Left ventricle myocardium superior (tissue), 1 donor: ENCODE measurements around the gene GAK. TPM values are rescaled to one million over a fixed set of nuclear protein-coding genes. Genes with fewer than 3 reads are reported as not detected.

Source experiments
- ATAC-seq: fragments of 200-7000 bp; cut with Tn5 transposase; one replicate; pipeline ENCODE4 v1.9.1; 2020; ENCODE audit warnings: mild to moderate bottlenecking, moderate library complexity
- DNase-seq: peaks from one replicate; pipeline ENCODE4 v3.0.0-alpha.2; 2020
- intact Hi-C: fragments of 100-400 bp; cut with micrococcal nuclease; formaldehyde crosslinking; loops from one replicate; pipeline ENCODE4 v1.11.0; 2022
- total RNA-seq: library from RNA; stranded (reverse); fragmentation: NEBNext Ultra II Directional; extraction: Animal tissue kit (Norgen Biotek cat#: 25700); gene quantifications from one replicate; pipeline ENCODE4 v1.2.1, GENCODE V29; 2021
- donor health status: DM: no; HTN: yes; CAD: no; lungs with severe emphysema.

The GAK gene
- total RNA-seq, 1 donor from 2014 or later = 29.7 TPM

- ATAC-seq (no peak), DNase-seq (no peak)
- intact Hi-C loops = no loop called here
These were observed 51.3 kb downstream of the GAK start for GRCh38 chr4:880684-881405.

GRCh38 chr4:879729-880077, 52.4 kb downstream of the GAK start:
- ATAC-seq (no peak), DNase-seq (no peak)
- intact Hi-C loops = no loop called here

GRCh38 chr4:878796-879728, 53.1 kb downstream of the GAK start:
- DNase-seq = no peak
- intact Hi-C loops = no loop called here
- no peak for ATAC-seq

- ATAC-seq (no peak), DNase-seq (no peak)
- intact Hi-C loops = no loop called here
These were observed 54.6 kb downstream of the GAK start for GRCh38 chr4:877502-877901.

GRCh38 chr4:876780-877179, 55.3 kb downstream of the GAK start:
- DNase-seq = no peak
- ATAC-seq = no peak
- intact Hi-C loops = no loop called here

GRCh38 chr4:875818-876423, 56.2 kb downstream of the GAK start:
- intact Hi-C loops = no loop called here
- no peak for DNase-seq
- ATAC-seq = no peak

GRCh38 chr4:874971-875817, 56.9 kb downstream of the GAK start:
- DNase-seq = no peak
- intact Hi-C loops = no loop called here
- no peak for ATAC-seq

GRCh38 chr4:874056-874455, 58.1 kb downstream of the GAK start:
- intact Hi-C loops = no loop called here
- no peak for DNase-seq
- no peak for ATAC-seq

GRCh38 chr4:872241-872981, 59.7 kb downstream of the GAK start:
- ATAC-seq (no peak), DNase-seq (no peak)
- intact Hi-C loops = no loop called here

- intact Hi-C loops = no loop called here
- DNase-seq = no peak
- no peak for ATAC-seq
These were observed 60.6 kb downstream of the GAK start for GRCh38 chr4:871484-871883.

GRCh38 chr4:870951-871350, 61.2 kb downstream of the GAK start:
- DNase-seq (no peak), ATAC-seq (no peak)
- intact Hi-C loops = no loop called here

- no peak for DNase-seq
- intact Hi-C loops = no loop called here
- no peak for ATAC-seq
These were observed 62.3 kb downstream of the GAK start for GRCh38 chr4:869776-870175.

GRCh38 chr4:868421-868820, 63.7 kb downstream of the GAK start:
- no peak for DNase-seq
- intact Hi-C loops = no loop called here
- no peak for ATAC-seq

GRCh38 chr4:867526-868250, 64.4 kb downstream of the GAK start:
- intact Hi-C loops = no loop called here
- no peak for DNase-seq
- ATAC-seq = no peak

- ATAC-seq (no peak), DNase-seq (no peak)
- intact Hi-C loops = no loop called here
These were observed 65.2 kb downstream of the GAK start for GRCh38 chr4:866761-867390.

GRCh38 chr4:866068-866760, 65.9 kb downstream of the GAK start:
- ATAC-seq = no peak
- DNase-seq = no peak
- intact Hi-C loops = no loop called here

GRCh38 chr4:865572-865971, 66.5 kb downstream of the GAK start:
- DNase-seq = peak; percentile 15
- intact Hi-C loops = no loop called here
- ATAC-seq = no peak
